CD4-positive, alpha-beta T cell treated with Interleukin-1 beta for 1 hour (primary cell): ENCODE data around the gene C22orf39.

Experiments used
- DNase-seq, 2 donors: peaks; one replicate each; pipeline ENCODE4 v3.0.0-alpha.2; 2020 to 2022

The C22orf39 gene

GRCh38 chr22:19396934-19397733, 50.4 kb downstream of the C22orf39 start:
- no peak for DNase-seq

DNA sequence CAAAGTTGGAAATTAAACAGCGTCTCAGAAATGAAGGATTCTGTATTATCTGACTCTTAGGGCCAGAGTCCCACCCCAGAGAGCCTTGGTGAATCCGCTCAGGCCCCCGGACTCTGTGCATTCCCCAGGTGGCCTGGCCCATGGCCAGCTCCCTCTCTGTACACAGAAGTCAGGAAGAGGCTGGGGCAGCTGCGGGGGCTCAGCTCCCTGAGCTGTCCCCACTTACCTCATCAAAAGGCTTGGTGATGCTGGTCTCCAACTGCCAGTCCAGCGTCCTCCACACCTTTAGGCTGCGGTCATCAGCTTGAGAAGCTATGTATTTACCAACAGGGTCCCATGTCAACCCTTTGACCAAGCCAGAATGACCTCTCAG, 51.0 kb downstream of the C22orf39 start:
- no peak for DNase-seq

DNA sequence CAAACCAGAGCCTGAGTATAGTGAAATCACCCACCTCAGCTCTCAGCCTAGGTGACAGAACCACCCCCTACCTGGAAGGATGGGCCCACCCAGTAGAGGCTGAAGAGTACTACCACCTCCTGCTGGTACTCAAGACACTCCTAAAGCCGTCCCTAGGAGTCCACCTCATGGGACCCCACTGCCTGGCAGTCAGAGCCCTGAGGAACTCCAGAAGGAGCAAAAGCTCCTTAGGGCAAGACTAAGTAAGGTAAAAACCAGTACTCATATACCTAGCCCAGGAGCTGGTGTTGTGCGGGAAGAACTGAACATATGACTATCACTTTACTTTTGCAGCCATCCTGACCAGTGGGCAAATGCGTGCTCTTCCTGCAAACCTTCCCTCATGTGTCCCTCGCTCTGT, 52.2 kb downstream of the C22orf39 start:
- no peak for DNase-seq

DNA sequence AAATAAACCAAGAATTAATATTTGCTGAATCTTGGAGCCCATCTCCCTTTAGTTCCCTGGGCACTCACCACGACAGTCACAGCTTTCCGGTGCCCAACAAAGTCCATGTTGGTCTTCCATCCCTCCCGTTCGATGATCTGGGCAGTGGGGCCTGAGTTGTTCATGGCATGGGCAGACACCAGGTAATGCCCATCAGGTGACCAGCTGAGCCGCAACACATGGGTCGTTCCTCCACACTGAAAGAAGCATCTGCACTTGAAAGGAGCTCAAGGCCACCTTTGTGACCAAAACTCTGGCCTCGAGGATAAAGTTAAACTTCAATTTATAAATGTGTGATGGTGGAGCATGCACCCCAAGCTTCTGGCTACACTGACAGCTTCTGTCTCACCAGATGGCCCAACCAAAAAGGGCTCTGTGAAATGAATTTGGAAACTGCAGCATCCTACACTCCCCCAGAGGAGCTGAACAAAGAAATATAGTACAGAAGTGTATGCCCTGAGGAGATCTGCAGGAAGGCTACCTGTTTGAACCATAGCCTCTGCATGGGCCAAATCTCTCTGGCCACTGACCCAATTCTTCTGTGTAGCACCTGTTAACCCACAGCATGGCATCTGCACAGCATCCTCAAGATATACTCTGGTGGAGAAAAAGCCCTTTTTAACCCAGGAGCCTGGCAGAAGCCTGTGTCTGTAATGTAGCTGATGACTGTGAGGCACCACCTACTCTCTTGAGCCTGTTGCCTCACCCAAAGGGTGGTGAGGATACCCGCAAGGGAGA, 53.0 kb downstream of the C22orf39 start:
- DNase-seq, result no peak

DNA sequence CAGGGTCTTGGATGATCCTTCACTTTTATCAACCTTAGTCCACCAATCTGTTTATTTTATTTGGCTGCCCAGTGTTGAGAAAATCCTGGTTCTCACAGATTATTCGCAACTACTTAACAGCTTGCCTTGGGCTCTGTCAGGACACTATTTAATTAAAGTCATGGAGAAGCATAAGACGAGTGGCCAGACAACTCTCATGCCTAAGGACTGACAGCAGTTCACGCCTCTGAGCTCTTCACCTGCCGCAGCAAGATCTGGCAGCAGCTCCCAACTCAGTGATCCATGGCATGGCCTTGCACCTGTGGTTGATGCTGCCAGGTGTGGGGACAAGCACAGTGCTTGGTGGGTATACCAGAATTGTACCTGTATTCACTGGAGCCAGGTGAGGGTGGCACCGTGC, 53.8 kb downstream of the C22orf39 start:
- no peak for DNase-seq
